ENCODE results near the gene ESYT1. TPM values are rescaled to one million over a fixed set of nuclear protein-coding genes. Genes with fewer than 3 reads are reported as not detected.
A peak's percentile ranks its signal among the peaks of the same experiment; 100 is the strongest.

The ESYT1 gene
- total RNA-seq, 8 experiments from 2014 or later = 13.4 to 54.6 (median 44.2) TPM

DNA sequence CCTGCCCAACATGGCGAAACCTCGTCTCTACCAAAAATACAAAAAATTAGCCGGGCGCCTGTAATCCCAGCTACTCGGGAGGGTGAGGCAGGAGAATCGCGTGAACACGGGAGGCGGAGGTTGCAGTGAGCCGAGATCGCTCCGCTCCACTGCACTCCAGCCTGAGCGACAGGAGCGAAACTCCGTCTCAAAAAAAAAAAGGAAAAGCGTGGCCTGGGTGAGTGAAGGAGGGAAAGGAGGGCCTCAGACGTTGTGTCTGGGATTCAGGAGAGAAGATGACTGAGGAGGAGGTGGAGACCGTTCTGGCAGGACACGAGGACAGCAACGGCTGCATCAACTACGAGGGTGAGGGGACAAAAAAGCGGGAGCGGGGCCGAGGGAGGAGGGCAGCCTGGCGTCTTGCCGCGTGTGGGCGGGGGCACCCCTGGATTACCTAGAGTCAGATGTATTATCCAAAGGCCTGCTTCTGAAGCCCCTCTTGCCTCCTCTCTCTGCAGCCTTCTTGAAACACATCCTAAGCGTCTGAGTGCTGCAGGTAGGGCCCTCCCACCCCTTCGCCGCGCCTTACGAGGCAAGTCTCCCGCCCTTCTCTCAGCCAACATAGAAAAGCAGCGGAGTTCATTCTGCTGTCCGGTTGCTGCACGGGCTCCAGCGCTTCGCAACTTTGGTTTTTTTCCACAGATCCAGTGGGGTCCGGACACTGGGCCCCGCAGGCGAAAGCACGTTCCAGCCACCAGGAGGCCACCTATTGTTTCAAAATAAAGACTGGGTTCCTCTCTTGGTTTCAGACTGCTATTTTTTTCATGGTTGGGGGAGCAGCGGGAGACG is 29.3 kb downstream of the ESYT1 start:
- ATAC-seq (replicated peaks in 6 of 8) = peak; percentile 25 to 79 (median 68)
- Histone ChIP-seq H3K27ac (peak overlapping the region; percentile 84 to 86), H3K4me3 (peak overlapping the region; percentile 63 to 89 (median 83)), H3K4me1 (replicated peaks in 1 of 2) (peaks cover 27 to 28% of the 10 kb centered on the region in 2 donors)
- WGBS, 10 experiments = 0 to 55% (median 25%) methylated on average over 4 to 16 of the region's 45 CpGs; no CpG with 5 or more reads in 2 of the 10 experiments
- in situ Hi-C loops (cut with MboI; ENCODE audit: low pct_unique_long_range_greater_than_20kb in 2 of 9, low sequenced_read_pairs in 9 of 9, unreplicated experiment in 9 of 9) = loop anchor here in 1 of 9 experiments (25.0 kb wide), 1 partner anchor 105 kb away; the partner anchor contains the start of genes ANKRD52 and COQ10A

DNA sequence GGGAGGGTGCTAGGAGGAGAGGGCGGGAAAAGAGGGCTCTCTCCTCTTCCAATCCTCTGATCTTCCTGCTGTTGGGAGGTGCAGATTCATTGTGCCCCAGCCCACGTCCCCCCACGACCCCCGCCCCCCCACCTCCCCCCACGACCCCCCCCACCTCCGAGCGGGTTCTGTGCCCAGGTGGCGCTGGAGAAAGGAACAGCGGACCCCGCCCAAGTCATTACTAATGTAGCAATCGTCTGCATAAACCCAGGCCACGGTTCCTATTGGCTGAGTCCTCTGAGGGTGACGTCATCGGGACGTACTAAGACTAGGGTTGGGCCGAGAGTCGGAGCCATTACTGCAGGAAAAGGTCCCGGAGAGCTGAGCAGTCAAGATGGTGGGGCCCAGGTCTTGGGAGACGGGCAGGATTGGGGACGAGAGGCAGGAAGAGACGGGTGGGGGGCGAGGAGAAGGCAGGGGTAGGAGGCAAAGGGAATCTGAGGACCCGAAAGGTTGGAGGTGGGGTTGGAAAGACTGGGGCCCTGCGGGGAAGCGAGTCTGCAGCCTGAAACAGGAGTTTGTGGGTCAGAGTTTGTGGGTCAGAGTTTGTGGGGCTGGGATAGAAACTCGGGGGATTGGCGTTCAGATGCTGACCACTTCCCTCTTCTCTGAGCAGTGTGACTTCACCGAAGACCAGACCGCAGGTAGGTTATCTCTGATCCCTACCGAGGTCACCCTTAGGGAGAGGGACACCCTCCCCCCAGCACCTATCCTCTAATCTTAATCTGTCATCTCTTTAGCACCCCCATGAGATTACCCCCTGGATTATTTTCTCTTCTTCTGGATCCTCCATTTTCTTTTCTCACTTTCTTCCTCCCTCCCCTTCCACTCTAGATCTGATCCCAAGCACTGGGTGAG is 30.2 kb downstream of the ESYT1 start, which contains the start of gene MYL6:
Gene MYL6, plus strand, starts transcription at position 331 of the 897 bp plus-strand sequence. Its CDS starts 43 bp downstream, at position 374.
- H3K4me3 ChIP-seq = peak within 1 kb of the TSS; percentile 63 to 89 (median 83)
- H3K4me1 ChIP-seq (replicated peaks in 1 of 2) = peaks cover 24% of the 10 kb centered on the region in 2 donors
- ATAC-seq (replicated peaks in 6 of 8) = peak; percentile 72 to 88 (median 84)
- in situ Hi-C loops (cut with MboI; ENCODE audit: low pct_unique_long_range_greater_than_20kb in 2 of 9, low sequenced_read_pairs in 9 of 9, unreplicated experiment in 9 of 9) = loop anchor here in 1 of 9 experiments (25.0 kb wide), 1 partner anchor 104 kb away; the partner anchor contains the start of genes ANKRD52 and COQ10A
- peak within 1 kb of the TSS; percentile 84 to 86 for H3K27ac ChIP-seq
- WGBS, 10 experiments = 0 to 8% (median 0%) methylated on average over 1 to 3 of the region's 30 CpGs; no CpG with 5 or more reads in 4 of the 10 experiments

DNA sequence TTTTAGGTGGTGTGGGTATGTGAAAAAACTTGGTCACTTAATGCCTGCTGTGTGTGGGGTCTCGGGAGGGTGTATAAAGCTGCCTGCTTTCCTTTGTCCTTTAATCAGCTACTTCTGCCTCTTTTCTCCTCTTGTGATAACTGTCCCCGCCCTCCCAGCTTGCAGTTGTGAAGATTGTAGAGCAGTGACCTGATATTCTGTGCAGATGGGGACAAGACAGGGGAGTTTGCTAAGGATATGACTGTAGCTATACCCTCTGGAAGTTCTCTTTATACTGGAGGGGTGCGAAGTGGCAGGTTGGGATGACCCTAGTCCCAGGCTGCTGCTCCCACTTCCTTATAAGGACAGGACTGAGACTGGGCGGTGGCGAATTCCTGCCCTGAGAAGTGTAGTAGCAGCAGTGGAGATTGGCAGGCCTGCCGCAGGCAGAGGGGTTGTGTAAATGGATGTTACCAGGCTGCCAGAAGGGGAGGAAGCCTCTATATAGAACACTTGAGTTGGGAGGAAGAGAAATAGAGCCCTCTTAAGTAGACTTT is 30.9 kb downstream of the ESYT1 start:
- in situ Hi-C loops (cut with MboI; ENCODE audit: low pct_unique_long_range_greater_than_20kb in 2 of 9, low sequenced_read_pairs in 9 of 9, unreplicated experiment in 9 of 9) = loop anchor here in 1 of 9 experiments (25.0 kb wide), 1 partner anchor 103 kb away; the partner anchor contains the start of genes ANKRD52 and COQ10A
- H3K27ac ChIP-seq = peak overlapping the region; percentile 84 to 86
- peak overlapping the region; percentile 63 to 89 (median 83) for H3K4me3 ChIP-seq
- peak; percentile 3 to 52 (median 17) for ATAC-seq (replicated peaks in 6 of 8)
- H3K4me1 ChIP-seq (replicated peaks in 1 of 2) = peaks cover 19 to 21% of the 10 kb centered on the region in 2 donors
- 0 to 10% (median 0%) methylated on average over 2 to 5 of the region's 6 CpGs; no CpG with 5 or more reads in 2 of the 10 experiments for WGBS, 10 experiments

DNA sequence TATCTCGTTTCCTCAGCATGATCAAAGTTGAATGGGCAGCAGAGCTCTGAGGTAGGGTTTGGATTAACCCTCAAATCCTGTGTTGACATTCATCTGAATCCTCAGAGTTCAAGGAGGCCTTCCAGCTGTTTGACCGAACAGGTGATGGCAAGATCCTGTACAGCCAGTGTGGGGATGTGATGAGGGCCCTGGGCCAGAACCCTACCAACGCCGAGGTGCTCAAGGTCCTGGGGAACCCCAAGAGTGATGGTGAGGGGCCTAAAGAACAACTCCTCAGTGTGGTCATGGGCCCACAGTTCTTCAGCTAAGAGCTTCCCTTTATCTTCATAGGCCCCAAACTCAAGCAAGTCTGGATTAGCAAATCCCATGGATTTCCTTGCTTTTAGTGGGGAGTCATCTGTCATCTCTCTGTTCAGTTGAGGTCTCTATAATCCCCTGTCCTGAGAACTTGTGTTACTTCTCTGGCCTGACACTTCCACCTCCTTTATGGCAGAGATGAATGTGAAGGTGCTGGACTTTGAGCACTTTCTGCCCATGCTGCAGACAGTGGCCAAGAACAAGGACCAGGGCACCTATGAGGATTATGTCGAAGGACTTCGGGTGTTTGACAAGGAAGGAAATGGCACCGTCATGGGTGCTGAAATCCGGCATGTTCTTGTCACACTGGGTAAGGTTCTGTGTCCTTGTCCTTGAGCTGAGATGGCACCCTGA is 31.6 kb downstream of the ESYT1 start:
- ATAC-seq (replicated peaks in 6 of 8) = no peak
- WGBS, 10 experiments = 0 to 84% (median 71%) methylated on average over 1 to 4 of the region's 8 CpGs; no CpG with 5 or more reads in 3 of the 10 experiments
- in situ Hi-C loops (cut with MboI; ENCODE audit: low pct_unique_long_range_greater_than_20kb in 2 of 9, low sequenced_read_pairs in 9 of 9, unreplicated experiment in 9 of 9) = loop anchor here in 1 of 9 experiments (25.0 kb wide), 1 partner anchor 103 kb away; the partner anchor contains the start of genes ANKRD52 and COQ10A
- Histone ChIP-seq H3K4me3 (peak overlapping the region; percentile 63 to 89 (median 83)), H3K27ac (peak overlapping the region; percentile 84 to 86), H3K4me1 (replicated peaks in 1 of 2) (peaks cover 19 to 21% of the 10 kb centered on the region in 2 donors)

- H3K4me1 ChIP-seq (replicated peaks in 1 of 2) = peaks cover 19 to 21% of the 10 kb centered on the region in 2 donors
- ATAC-seq (replicated peaks in 6 of 8) = no peak
- peak overlapping the region in 4 of 5 donors; percentile 63 to 89 (median 84) for H3K4me3 ChIP-seq
- 0 to 59% (median 45%) methylated on average over 1 to 7 of the region's 7 CpGs; no CpG with 5 or more reads in 4 of the 10 experiments for WGBS, 10 experiments
- no peak overlapping the region for H3K27ac ChIP-seq
- in situ Hi-C loops (cut with MboI; ENCODE audit: low pct_unique_long_range_greater_than_20kb in 2 of 9, low sequenced_read_pairs in 9 of 9, unreplicated experiment in 9 of 9) = loop anchor here in 1 of 9 experiments (25.0 kb wide), 1 partner anchor 102 kb away; the partner anchor contains the start of genes ANKRD52 and COQ10A
These were observed 32.2 kb downstream of the ESYT1 start for GRCh38 chr12:56160193-56160763.

GRCh38 chr12:56160894-56161689 is 33.0 kb downstream of the ESYT1 start:
- Histone ChIP-seq H3K4me3 (no peak overlapping the region), H3K4me1 (replicated peaks in 1 of 2) (peaks cover 19 to 21% of the 10 kb centered on the region in 2 donors), H3K27ac (no peak overlapping the region)
- WGBS, 10 experiments = 29 to 100% (median 87%) methylated on average over 1 to 7 of the region's 11 CpGs; no CpG with 5 or more reads in 4 of the 10 experiments
- in situ Hi-C loops (cut with MboI; ENCODE audit: low pct_unique_long_range_greater_than_20kb in 2 of 9, low sequenced_read_pairs in 9 of 9, unreplicated experiment in 9 of 9) = loop anchor here in 1 of 9 experiments (25.0 kb wide), 1 partner anchor 101 kb away; the partner anchor contains the start of genes ANKRD52 and COQ10A
- no peak for ATAC-seq (replicated peaks in 6 of 8)

DNA sequence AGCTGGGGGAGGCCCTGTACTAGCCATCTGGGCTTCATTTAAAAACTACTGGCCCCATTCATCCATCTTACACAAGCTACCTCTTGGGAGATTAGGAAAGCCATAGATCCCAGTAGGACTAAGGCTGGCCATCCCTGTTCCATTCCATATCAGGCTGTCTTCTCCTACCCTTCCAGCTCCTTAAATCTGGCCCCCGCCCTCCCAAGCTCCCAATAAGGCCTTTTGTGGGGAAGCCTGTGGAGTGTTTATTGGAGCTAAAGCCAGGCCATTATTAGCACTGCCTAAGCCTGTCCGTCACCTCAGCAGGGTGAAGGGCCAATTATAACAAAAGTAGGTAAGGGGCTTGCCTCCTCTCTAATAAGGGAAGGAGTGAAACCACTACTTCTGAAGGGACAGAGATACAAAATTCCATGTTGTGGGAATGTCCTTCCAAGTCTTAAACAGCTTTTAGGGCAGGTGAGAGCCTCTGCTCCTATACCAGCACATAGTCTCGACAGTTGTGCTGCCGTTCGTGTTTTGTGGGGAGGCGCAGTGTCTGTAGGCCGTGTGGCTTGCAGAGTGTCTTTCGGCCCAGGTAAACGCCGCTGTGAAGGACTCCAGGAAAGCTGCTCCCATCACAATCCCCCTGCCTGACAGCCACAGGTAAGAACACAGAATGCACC is 33.8 kb downstream of the ESYT1 start:
- no peak for ATAC-seq (replicated peaks in 6 of 8)
- peaks cover 19% of the 10 kb centered on the region in 2 donors for H3K4me1 ChIP-seq (replicated peaks in 1 of 2)
- H3K4me3 ChIP-seq = no peak overlapping the region
- no peak overlapping the region for H3K27ac ChIP-seq
- in situ Hi-C loops (cut with MboI; ENCODE audit: low pct_unique_long_range_greater_than_20kb in 2 of 9, low sequenced_read_pairs in 9 of 9, unreplicated experiment in 9 of 9) = loop anchor here in 1 of 9 experiments (25.0 kb wide), 1 partner anchor 100 kb away; the partner anchor contains the start of genes ANKRD52 and COQ10A
- WGBS, 10 experiments = 44 to 100% (median 92%) methylated on average over 1 to 9 of the region's 10 CpGs; no CpG with 5 or more reads in 1 of the 10 experiments

GRCh38 chr12:56162468-56163290 is 34.6 kb downstream of the ESYT1 start:
- 51 to 100% (median 84%) methylated on average over 1 to 11 of the region's 11 CpGs for WGBS, 10 experiments
- Histone ChIP-seq H3K4me3 (no peak overlapping the region), H3K4me1 (replicated peaks in 1 of 2) (peaks cover 14 to 16% of the 10 kb centered on the region in 2 donors), H3K27ac (no peak overlapping the region)
- in situ Hi-C loops (cut with MboI; ENCODE audit: low pct_unique_long_range_greater_than_20kb in 2 of 9, low sequenced_read_pairs in 9 of 9, unreplicated experiment in 9 of 9) = loop anchor here in 1 of 9 experiments (25.0 kb wide), 1 partner anchor 100 kb away; the partner anchor contains the start of genes ANKRD52 and COQ10A
- ATAC-seq (replicated peaks in 6 of 8) = no peak

DNA sequence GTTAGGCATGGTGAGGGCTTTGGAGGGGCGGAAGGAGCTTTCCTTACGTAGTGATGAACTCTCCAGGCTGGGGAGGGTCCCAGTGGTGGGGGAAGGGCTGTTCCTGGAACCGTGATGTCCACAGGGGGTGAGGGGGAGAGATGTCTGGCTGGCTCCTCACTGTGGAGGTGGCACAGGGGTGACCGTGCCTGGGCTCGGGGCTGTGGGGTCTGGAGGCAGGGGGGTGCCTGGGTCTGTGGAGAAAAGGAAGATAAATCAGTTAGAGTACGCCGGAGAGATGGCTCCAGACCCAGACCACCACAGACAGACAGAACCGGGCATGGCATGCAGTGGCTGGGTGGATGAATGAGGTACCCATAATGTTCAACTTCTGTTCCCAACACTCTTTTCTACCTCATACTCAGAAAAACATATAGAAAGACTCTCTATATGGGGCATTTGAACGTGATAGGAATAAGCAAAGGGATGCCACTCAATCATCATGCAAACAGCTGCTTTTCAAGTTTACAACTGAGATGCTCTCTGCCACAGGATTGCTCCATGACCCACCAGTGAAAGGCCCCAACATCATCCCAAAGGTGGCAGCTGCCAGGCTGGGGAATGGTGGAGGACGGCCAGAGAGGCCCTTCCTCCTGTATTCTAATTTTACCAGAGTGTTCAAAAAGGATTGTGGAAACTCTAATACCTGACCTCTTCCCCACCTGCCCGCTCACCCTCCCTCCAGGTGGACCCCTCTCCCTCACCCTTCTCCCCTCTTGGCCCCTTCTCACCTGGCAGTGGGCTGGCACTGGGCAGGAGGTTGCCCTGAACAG is 35.7 kb downstream of the ESYT1 start:
- Histone ChIP-seq H3K27ac (no peak overlapping the region), H3K4me3 (no peak overlapping the region), H3K4me1 (replicated peaks in 1 of 2) (peaks cover 14 to 16% of the 10 kb centered on the region in 2 donors)
- peak in 7 of 8 experiments; percentile 1 to 14 (median 9) for ATAC-seq (replicated peaks in 6 of 8)
- 17 to 100% (median 74%) methylated on average over 1 to 3 of the region's 11 CpGs; no CpG with 5 or more reads in 6 of the 10 experiments for WGBS, 10 experiments
- in situ Hi-C loops (cut with MboI; ENCODE audit: low pct_unique_long_range_greater_than_20kb in 2 of 9, low sequenced_read_pairs in 9 of 9, unreplicated experiment in 9 of 9) = loop anchor here in 1 of 9 experiments (25.0 kb wide), 1 partner anchor 99 kb away; the partner anchor contains the start of genes ANKRD52 and COQ10A
